WTC11 (cell line): ENCODE data around the gene PSMF1. TPM values are rescaled to one million over a fixed set of nuclear protein-coding genes. Genes with fewer than 3 reads are reported as not detected.

Experiments used
- ATAC-seq: fragments of 200-7000 bp; cut with Tn5 transposase; 2 replicates; pipeline ENCODE4 v1.10.0; 2021; ENCODE audit warnings: mild to moderate bottlenecking, moderate library complexity
- CTCF ChIA-PET: fragments of 300-600 bp; sonication (Branson Sonifier 250); formaldehyde crosslinking; loops from one replicate; lab custom pipeline; 2021; ENCODE audit warnings: antibody characterized with exemption; lab: Charles Lee
- POLR2A ChIA-PET: fragments of 350-600 bp; sonication (Branson Sonifier 250); formaldehyde crosslinking; loops from one replicate; lab custom pipeline; 2021; ENCODE audit warnings: antibody characterized with exemption; lab: Charles Lee
- DNase-seq: peaks from one replicate; pipeline ENCODE4 v3.0.0; 2021; ENCODE audit warnings: low spot score
- H3K27ac Mint-ChIP-seq: 2 replicates; pipeline ENCODE4 v1.8.0; 2021; ENCODE audit warnings: mixed read lengths
- H3K27me3 Mint-ChIP-seq: 2 replicates; pipeline ENCODE4 v1.8.0; 2021; ENCODE audit warnings: low read depth, mild to moderate bottlenecking, moderate library complexity, mixed read lengths
- H3K36me3 Mint-ChIP-seq: 2 replicates; pipeline ENCODE4 v1.8.0; 2021; ENCODE audit warnings: mixed read lengths
- H3K4me1 Mint-ChIP-seq: 2 replicates; pipeline ENCODE4 v1.8.0; 2022; ENCODE audit warnings: mixed read lengths
- H3K4me3 Mint-ChIP-seq: 2 replicates; pipeline ENCODE4 v1.8.0; 2021; ENCODE audit warnings: mild to moderate bottlenecking, moderate library complexity, mixed read lengths
- H3K9me3 Mint-ChIP-seq: 2 replicates; pipeline ENCODE4 v1.8.0; 2021; ENCODE audit warnings: mixed read lengths
- EMX1 ChIP-seq: fragments of 250-450 bp; sonication (Bioruptor Pico); IDR thresholded peaks from 2 replicates; pipeline ENCODE4 v1.8.0; 2021; ENCODE audit warnings: mild to moderate bottlenecking
- ETV6 ChIP-seq: sonication (generic); formaldehyde crosslinking; IDR thresholded peaks from 2 replicates; pipeline ENCODE4 v1.8.1; 2022; ENCODE audit warnings: mild to moderate bottlenecking, missing genetic modification reagents
- FOXP1 ChIP-seq: sonication (generic); formaldehyde crosslinking; IDR thresholded peaks from 2 replicates; pipeline ENCODE4 v1.8.0; 2022; ENCODE audit warnings: missing genetic modification reagents, mild to moderate bottlenecking, moderate library complexity, borderline replicate concordance
- HMGA2 ChIP-seq: fragments of 250-450 bp; sonication (Bioruptor Pico); IDR thresholded peaks from 2 replicates; pipeline ENCODE4 v1.4.0; 2021; ENCODE audit warnings: mild to moderate bottlenecking, moderate library complexity
- OVOL2 ChIP-seq: fragments of 250-450 bp; sonication (Bioruptor Pico); IDR thresholded peaks from 2 replicates; pipeline ENCODE4 v1.9.0; 2021; ENCODE audit warnings: mild to moderate bottlenecking, borderline replicate concordance
- TEAD1 ChIP-seq: sonication (generic); formaldehyde crosslinking; IDR thresholded peaks from 2 replicates; pipeline ENCODE4 v1.8.0; 2022; ENCODE audit warnings: mild to moderate bottlenecking, missing genetic modification reagents
- total RNA-seq: library from RNA; stranded (reverse); gene quantifications from 3 replicates; pipeline ENCODE4 v1.2.3, GENCODE V29; 2021
- TF ChIP-seq, protein P1 (sequence below): sonication (generic); formaldehyde crosslinking; IDR thresholded peaks from 2 replicates; pipeline ENCODE4 v1.8.0; 2022; ENCODE audit warnings: mild to moderate bottlenecking, missing genetic modification reagents
- TF ChIP-seq, protein P2 (sequence below): sonication (generic); formaldehyde crosslinking; IDR thresholded peaks from 2 replicates; pipeline ENCODE4 v1.8.1; 2022; ENCODE audit warnings: missing genetic modification reagents, borderline replicate concordance
- TF ChIP-seq, protein P3 (sequence below): sonication (generic); formaldehyde crosslinking; IDR thresholded peaks from 2 replicates; pipeline ENCODE4 v1.8.1; 2022; ENCODE audit warnings: mild to moderate bottlenecking, moderate library complexity, missing genetic modification reagents
- TF ChIP-seq, protein P4 (sequence below): fragments of 250-450 bp; sonication (Bioruptor Pico); IDR thresholded peaks from 2 replicates; pipeline ENCODE4 v1.9.0; 2021; ENCODE audit warnings: mild to moderate bottlenecking
- TF ChIP-seq, protein P5 (sequence below): sonication (generic); formaldehyde crosslinking; IDR thresholded peaks from 2 replicates; pipeline ENCODE4 v1.8.1; 2022; ENCODE audit warnings: mild to moderate bottlenecking, missing genetic modification reagents, moderate library complexity, borderline replicate concordance
- TF ChIP-seq, protein P6 (sequence below): sonication (generic); formaldehyde crosslinking; IDR thresholded peaks from 2 replicates; pipeline ENCODE4 v1.8.1; 2023; ENCODE audit warnings: mild to moderate bottlenecking, missing genetic modification reagents, borderline replicate concordance

Gene PSMF1
- total RNA-seq, 1 experiment from 2014 or later = 113 TPM

DNA sequence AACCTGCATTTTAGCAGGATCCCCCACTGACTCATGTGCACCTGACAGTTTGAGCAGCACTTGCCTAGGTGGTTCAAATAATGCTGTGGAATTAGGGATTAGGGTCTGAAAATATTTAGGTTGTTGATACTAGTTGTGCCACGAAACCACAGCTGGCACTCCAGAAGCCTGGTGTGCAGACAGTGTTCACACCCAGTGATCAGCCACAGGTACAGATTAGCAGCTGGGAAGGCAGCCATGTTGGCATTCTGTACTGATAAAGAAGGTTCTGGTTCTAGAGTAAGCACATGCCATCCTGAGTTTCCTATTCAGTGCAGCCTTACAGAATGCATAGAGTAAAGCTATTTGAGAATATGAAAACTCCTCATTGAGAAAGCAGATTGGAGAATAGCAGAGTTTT is 36.3 kb downstream of the PSMF1 start (continued):
- TF ChIP-seq TEAD1 (CRISPR knock-in tag) (no peak), FOXP1 (no peak), ETV6 (CRISPR knock-in tag) (no peak), OVOL2 (no peak)
- TF ChIP-seq, protein P1, sequence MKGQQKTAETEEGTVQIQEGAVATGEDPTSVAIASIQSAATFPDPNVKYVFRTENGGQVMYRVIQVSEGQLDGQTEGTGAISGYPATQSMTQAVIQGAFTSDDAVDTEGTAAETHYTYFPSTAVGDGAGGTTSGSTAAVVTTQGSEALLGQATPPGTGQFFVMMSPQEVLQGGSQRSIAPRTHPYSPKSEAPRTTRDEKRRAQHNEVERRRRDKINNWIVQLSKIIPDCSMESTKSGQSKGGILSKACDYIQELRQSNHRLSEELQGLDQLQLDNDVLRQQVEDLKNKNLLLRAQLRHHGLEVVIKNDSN (CRISPR knock-in tag) = no peak
- TF ChIP-seq, protein P2, sequence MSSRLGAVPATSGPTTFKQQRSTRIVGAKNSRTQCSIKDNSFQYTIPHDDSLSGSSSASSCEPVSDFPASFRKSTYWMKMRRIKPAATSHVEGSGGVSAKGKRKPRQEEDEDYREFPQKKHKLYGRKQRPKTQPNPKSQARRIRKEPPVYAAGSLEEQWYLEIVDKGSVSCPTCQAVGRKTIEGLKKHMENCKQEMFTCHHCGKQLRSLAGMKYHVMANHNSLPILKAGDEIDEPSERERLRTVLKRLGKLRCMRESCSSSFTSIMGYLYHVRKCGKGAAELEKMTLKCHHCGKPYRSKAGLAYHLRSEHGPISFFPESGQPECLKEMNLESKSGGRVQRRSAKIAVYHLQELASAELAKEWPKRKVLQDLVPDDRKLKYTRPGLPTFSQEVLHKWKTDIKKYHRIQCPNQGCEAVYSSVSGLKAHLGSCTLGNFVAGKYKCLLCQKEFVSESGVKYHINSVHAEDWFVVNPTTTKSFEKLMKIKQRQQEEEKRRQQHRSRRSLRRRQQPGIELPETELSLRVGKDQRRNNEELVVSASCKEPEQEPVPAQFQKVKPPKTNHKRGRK (CRISPR knock-in tag) = no peak

DNA sequence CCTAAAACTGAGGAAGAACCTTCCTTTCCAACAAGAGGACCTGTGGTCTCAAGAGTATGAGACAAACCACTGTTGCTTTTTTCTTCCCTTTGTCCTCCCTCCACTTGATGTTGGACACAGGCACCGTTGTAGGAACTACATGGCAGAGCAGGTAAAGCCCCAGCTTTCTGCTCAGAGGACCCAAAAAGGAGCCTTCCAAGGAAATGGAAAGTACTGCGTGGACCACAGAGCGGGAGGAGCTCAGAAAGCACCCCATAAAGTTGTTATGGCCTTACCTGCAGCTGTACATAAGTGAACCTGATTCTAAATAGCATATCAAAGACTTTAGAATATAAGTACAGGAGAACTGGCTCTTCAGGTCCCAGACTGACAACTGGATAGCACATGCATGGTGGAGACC is 36.9 kb downstream of the PSMF1 start:
- Mint-ChIP-seq H3K36me3 (peaks cover 19% of the 10 kb centered on the region), H3K4me1 (no peaks in the 10 kb centered on the region)
- ChIA-PET CTCF (no interaction called here), POLR2A (no interaction called here)
- ATAC-seq = no peak
- TF ChIP-seq EMX1 = no peak
- TF ChIP-seq, protein P3, sequence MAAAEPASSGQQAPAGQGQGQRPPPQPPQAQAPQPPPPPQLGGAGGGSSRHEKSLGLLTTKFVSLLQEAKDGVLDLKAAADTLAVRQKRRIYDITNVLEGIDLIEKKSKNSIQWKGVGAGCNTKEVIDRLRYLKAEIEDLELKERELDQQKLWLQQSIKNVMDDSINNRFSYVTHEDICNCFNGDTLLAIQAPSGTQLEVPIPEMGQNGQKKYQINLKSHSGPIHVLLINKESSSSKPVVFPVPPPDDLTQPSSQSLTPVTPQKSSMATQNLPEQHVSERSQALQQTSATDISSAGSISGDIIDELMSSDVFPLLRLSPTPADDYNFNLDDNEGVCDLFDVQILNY (CRISPR knock-in tag) = no peak
- TF ChIP-seq, protein P4, sequence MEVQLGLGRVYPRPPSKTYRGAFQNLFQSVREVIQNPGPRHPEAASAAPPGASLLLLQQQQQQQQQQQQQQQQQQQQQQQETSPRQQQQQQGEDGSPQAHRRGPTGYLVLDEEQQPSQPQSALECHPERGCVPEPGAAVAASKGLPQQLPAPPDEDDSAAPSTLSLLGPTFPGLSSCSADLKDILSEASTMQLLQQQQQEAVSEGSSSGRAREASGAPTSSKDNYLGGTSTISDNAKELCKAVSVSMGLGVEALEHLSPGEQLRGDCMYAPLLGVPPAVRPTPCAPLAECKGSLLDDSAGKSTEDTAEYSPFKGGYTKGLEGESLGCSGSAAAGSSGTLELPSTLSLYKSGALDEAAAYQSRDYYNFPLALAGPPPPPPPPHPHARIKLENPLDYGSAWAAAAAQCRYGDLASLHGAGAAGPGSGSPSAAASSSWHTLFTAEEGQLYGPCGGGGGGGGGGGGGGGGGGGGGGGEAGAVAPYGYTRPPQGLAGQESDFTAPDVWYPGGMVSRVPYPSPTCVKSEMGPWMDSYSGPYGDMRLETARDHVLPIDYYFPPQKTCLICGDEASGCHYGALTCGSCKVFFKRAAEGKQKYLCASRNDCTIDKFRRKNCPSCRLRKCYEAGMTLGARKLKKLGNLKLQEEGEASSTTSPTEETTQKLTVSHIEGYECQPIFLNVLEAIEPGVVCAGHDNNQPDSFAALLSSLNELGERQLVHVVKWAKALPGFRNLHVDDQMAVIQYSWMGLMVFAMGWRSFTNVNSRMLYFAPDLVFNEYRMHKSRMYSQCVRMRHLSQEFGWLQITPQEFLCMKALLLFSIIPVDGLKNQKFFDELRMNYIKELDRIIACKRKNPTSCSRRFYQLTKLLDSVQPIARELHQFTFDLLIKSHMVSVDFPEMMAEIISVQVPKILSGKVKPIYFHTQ (CRISPR knock-in tag) = no peak
- TF ChIP-seq, protein P5, sequence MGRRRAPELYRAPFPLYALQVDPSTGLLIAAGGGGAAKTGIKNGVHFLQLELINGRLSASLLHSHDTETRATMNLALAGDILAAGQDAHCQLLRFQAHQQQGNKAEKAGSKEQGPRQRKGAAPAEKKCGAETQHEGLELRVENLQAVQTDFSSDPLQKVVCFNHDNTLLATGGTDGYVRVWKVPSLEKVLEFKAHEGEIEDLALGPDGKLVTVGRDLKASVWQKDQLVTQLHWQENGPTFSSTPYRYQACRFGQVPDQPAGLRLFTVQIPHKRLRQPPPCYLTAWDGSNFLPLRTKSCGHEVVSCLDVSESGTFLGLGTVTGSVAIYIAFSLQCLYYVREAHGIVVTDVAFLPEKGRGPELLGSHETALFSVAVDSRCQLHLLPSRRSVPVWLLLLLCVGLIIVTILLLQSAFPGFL (CRISPR knock-in tag) = no peak
- TF ChIP-seq, all 79 proteins: peak for 0
- Mint-ChIP-seq H3K9me3 (no peaks in the 10 kb centered on the region), H3K27ac (no peak overlapping the region), H3K27me3 (no peaks in the 10 kb centered on the region), H3K4me3 (no peak overlapping the region)
- no peak for DNase-seq

DNA sequence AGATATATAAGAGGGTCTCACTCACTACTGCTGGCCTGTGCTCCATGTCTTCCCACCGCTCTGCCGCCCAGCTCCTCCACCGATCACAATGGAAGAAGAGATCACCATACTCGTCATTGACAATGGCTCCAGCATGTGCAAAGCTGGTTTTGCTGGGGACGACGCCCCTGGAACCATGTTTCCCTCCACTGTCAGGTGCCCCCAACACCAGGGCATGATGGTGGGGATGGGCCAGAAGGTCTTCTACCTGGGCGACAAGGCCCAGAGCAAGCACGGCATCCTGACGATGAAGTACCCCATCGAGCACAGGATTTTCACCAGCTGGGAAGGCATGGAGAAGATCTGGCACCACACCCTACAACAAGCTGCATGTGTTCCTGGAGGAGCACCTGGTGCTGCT is 42.1 kb downstream of the PSMF1 start:
- Mint-ChIP-seq H3K9me3 (no peaks in the 10 kb centered on the region), H3K4me3 (no peak overlapping the region)
- TF ChIP-seq, protein P6, sequence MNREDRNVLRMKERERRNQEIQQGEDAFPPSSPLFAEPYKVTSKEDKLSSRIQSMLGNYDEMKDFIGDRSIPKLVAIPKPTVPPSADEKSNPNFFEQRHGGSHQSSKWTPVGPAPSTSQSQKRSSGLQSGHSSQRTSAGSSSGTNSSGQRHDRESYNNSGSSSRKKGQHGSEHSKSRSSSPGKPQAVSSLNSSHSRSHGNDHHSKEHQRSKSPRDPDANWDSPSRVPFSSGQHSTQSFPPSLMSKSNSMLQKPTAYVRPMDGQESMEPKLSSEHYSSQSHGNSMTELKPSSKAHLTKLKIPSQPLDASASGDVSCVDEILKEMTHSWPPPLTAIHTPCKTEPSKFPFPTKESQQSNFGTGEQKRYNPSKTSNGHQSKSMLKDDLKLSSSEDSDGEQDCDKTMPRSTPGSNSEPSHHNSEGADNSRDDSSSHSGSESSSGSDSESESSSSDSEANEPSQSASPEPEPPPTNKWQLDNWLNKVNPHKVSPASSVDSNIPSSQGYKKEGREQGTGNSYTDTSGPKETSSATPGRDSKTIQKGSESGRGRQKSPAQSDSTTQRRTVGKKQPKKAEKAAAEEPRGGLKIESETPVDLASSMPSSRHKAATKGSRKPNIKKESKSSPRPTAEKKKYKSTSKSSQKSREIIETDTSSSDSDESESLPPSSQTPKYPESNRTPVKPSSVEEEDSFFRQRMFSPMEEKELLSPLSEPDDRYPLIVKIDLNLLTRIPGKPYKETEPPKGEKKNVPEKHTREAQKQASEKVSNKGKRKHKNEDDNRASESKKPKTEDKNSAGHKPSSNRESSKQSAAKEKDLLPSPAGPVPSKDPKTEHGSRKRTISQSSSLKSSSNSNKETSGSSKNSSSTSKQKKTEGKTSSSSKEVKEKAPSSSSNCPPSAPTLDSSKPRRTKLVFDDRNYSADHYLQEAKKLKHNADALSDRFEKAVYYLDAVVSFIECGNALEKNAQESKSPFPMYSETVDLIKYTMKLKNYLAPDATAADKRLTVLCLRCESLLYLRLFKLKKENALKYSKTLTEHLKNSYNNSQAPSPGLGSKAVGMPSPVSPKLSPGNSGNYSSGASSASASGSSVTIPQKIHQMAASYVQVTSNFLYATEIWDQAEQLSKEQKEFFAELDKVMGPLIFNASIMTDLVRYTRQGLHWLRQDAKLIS (CRISPR knock-in tag) = no peak
- no peak for TF ChIP-seq HMGA2 (CRISPR knock-in tag)
- TF ChIP-seq, all 79 proteins: peak for 0
- Mint-ChIP-seq H3K27ac (no peak overlapping the region), H3K36me3 (peaks cover 41% of the 10 kb centered on the region), H3K4me1 (no peaks in the 10 kb centered on the region), H3K27me3 (no peaks in the 10 kb centered on the region)
- POLR2A ChIA-PET = no interaction called here
- DNase-seq (no peak), ATAC-seq (no peak)
- CTCF ChIA-PET = interaction anchor here (0.5 kb wide), 1 partner anchor 277 kb away, joined by 3 read pairs; no protein-coding TSS in a partner anchor
